ENCODE measurements around the gene TAOK3. TPM values are rescaled to one million over a fixed set of nuclear protein-coding genes. Genes with fewer than 3 reads are reported as not detected.

The TAOK3 gene
- total and polyA plus RNA-seq, 2 of the 8 experiments (the other 6 are each of a cell fraction or from before 2014, with no cell fraction given), result 5.2 to 9.3 TPM

GRCh38 chr12:118237908-118238307 is 134.8 kb downstream of the TAOK3 start:
- no peaks in the 10 kb centered on the region for H3K23me2 ChIP-seq (ENCODE audit: low read depth, low read length)
- no peak overlapping the region for H3K9ac ChIP-seq (replicated peaks in 1 of 4; ENCODE audit: extremely low read depth in 1 of 4, low read depth in 3 of 4, low read length in 3 of 4)
- FAIRE-seq (no peak), DNase-seq (ENCODE audit: low read depth in 1 of 2, low spot score in 2 of 2) (no peak)
- no peaks in the 10 kb centered on the region for H3K4me1 ChIP-seq (replicated peaks in 1 of 4; ENCODE audit: control insufficient read depth in 3 of 4, insufficient read depth in 4 of 4, low read length in 3 of 4)
- H2BK120ac ChIP-seq (replicated peaks; ENCODE audit: low read depth, low read length), result no peak overlapping the region
- no peak overlapping the region for H2AFZ ChIP-seq (ENCODE audit: low read length)
- no peaks in the 10 kb centered on the region for H3K79me2 ChIP-seq (ENCODE audit: control insufficient read depth in 1 of 2, insufficient read depth in 2 of 2, low read length in 2 of 2)
- 88% methylated on average over 1 of the region's 1 CpG; no CpG with 5 or more reads in 1 of the 2 experiments for WGBS, 2 experiments (ENCODE audit: extremely low coverage in 1 of 2, insufficient coverage in 1 of 2, insufficient read length in 1 of 2, insufficient replicate concordance in 2 of 2, low coverage in 1 of 2, low lambda C conversion rate in 2 of 2, missing lambda C conversion rate in 1 of 2)
- no peaks in the 10 kb centered on the region for H3K36me3 ChIP-seq (ENCODE audit: control insufficient read depth in 2 of 4, insufficient read depth in 4 of 4, low read length in 3 of 4)
- TF ChIP-seq SIRT6 (IDR thresholded peaks at IDR 0.05; ENCODE audit: low read length) (no peak), CHD1 (IDR thresholded peaks at IDR 0.05; ENCODE audit: low read depth, low read length) (no peak), NANOG (IDR thresholded peaks at IDR 0.05; ENCODE audit: insufficient read depth, low read depth, low read length, poor library complexity, severe bottlenecking) (no peak), CBX5 (IDR thresholded peaks at IDR 0.05; ENCODE audit: low read depth, low read length) (no peak), E2F6 (IDR thresholded peaks at IDR 0.05) (no peak), CHD2 (IDR thresholded peaks at IDR 0.05; ENCODE audit: low read length) (no peak), ATF3 (IDR thresholded peaks at IDR 0.05; ENCODE audit: insufficient read depth, low read depth, low read length) (no peak)
- H2BK15ac ChIP-seq (ENCODE audit: low read length), result no peak overlapping the region
- H4K91ac ChIP-seq (replicated peaks; ENCODE audit: insufficient read length, low read length), result no peak overlapping the region
- H2BK5ac ChIP-seq (ENCODE audit: low read depth, low read length), result no peak overlapping the region
- H3K4ac ChIP-seq (replicated peaks; ENCODE audit: insufficient read length, low read depth, low read length), result no peak overlapping the region
- no peak overlapping the region for H4K8ac ChIP-seq (ENCODE audit: extremely low read depth, insufficient read depth, low read length)
- ChIA-PET POLR2A (ENCODE audit: partially characterized antibody) (no interaction called here), CTCF (ENCODE audit: partially characterized antibody) (interaction anchor here (0.6 to 1.0 kb wide), 3 partner anchors 71 to 138 kb away, joined by 3 to 4 read pairs (median 4); no protein-coding TSS in a partner anchor)
- H4K20me1 ChIP-seq (replicated peaks in 1 of 2; ENCODE audit: control insufficient read depth in 1 of 2, insufficient read depth in 2 of 2, low read length in 2 of 2), result no peaks in the 10 kb centered on the region
- H3K4me3 ChIP-seq (ENCODE audit: extremely low read depth in 1 of 4, insufficient read depth in 2 of 4, low read depth in 3 of 4, low read length in 4 of 4), result no peak overlapping the region
- no peak overlapping the region for H2BK12ac ChIP-seq (ENCODE audit: low read depth, low read length)
- no peaks in the 10 kb centered on the region for H3K27me3 ChIP-seq (replicated peaks in 1 of 4; ENCODE audit: control insufficient read depth in 3 of 4, extremely low read depth in 1 of 4, insufficient read depth in 3 of 4, low read length in 3 of 4)
- H3K9me3 ChIP-seq (ENCODE audit: insufficient read depth in 2 of 2, low read depth in 1 of 2, low read length in 1 of 2), result no peaks in the 10 kb centered on the region
- H3K14ac ChIP-seq (ENCODE audit: insufficient read length), result no peak overlapping the region
- H3K4me2 ChIP-seq (ENCODE audit: insufficient read depth in 1 of 2, low read depth in 2 of 2, low read length in 2 of 2), result no peak overlapping the region
- no peak overlapping the region for H2AK5ac ChIP-seq (ENCODE audit: low read depth, low read length)
- no peak overlapping the region for H3K23ac ChIP-seq (ENCODE audit: insufficient read length)
- no peaks in the 10 kb centered on the region for H3K79me1 ChIP-seq (ENCODE audit: low read depth, low read length)
- no peak overlapping the region for H3K18ac ChIP-seq (ENCODE audit: extremely low read depth, low read length)
- no peak overlapping the region for H3K56ac ChIP-seq (replicated peaks; ENCODE audit: insufficient read length, low read depth, low read length)
- H4K5ac ChIP-seq (ENCODE audit: insufficient read length, low read depth, low read length), result no peak overlapping the region
- no peak overlapping the region for H3K27ac ChIP-seq (ENCODE audit: low read depth, low read length)
- H2BK20ac ChIP-seq (ENCODE audit: low read length), result no peak overlapping the region
